GM12891 (cell line): ENCODE measurements around the gene ARMC5.
A peak's percentile ranks its signal among the peaks of the same experiment; 100 is the strongest.
"Not testable (repeated sequence)": the region's sequence is repeated elsewhere in the genome, so short reads cannot be mapped to it uniquely, and the experiment has no call there.

Experiments used
- DNase-seq: peaks from one replicate; pipeline ENCODE4 v3.0.0; 2011; ENCODE audit warnings: low spot score; ENCODE audit not compliant: insufficient read length
- FAIRE-seq: peaks from 2 replicates; lab custom pipeline; 2011; peaks lifted over from hg19 to GRCh38; lab: Jason Lieb, UNC
- PAX5 ChIP-seq: IDR thresholded peaks from 2 replicates; pipeline ENCODE4 v1.6.1; 2011; ENCODE audit warnings: low read length, moderate library complexity, mild to moderate bottlenecking; ENCODE audit not compliant: insufficient read depth, severe bottlenecking
- POLR2A ChIP-seq: IDR thresholded peaks from 2 replicates; pipeline ENCODE4 v1.6.1; 2011; ENCODE audit warnings: low read depth, low read length, control low read depth
- POLR2AphosphoS5 ChIP-seq: IDR thresholded peaks from 2 replicates; pipeline ENCODE4 v1.6.1; 2011; ENCODE audit warnings: low read depth, low read length, control low read depth
- POU2F2 ChIP-seq: IDR thresholded peaks from 2 replicates; pipeline ENCODE4 v1.6.1; 2011; ENCODE audit warnings: low read depth, mild to moderate bottlenecking, control low read depth, low read length, moderate library complexity
- SPI1 ChIP-seq: IDR thresholded peaks from 2 replicates; pipeline ENCODE4 v1.6.1; 2011; ENCODE audit warnings: low read depth, low read length, control low read depth
- TAF1 ChIP-seq: IDR thresholded peaks from 2 replicates; pipeline ENCODE4 v1.6.1; 2011; ENCODE audit warnings: low read depth, low read length, control low read depth

The ARMC5 gene

DNA sequence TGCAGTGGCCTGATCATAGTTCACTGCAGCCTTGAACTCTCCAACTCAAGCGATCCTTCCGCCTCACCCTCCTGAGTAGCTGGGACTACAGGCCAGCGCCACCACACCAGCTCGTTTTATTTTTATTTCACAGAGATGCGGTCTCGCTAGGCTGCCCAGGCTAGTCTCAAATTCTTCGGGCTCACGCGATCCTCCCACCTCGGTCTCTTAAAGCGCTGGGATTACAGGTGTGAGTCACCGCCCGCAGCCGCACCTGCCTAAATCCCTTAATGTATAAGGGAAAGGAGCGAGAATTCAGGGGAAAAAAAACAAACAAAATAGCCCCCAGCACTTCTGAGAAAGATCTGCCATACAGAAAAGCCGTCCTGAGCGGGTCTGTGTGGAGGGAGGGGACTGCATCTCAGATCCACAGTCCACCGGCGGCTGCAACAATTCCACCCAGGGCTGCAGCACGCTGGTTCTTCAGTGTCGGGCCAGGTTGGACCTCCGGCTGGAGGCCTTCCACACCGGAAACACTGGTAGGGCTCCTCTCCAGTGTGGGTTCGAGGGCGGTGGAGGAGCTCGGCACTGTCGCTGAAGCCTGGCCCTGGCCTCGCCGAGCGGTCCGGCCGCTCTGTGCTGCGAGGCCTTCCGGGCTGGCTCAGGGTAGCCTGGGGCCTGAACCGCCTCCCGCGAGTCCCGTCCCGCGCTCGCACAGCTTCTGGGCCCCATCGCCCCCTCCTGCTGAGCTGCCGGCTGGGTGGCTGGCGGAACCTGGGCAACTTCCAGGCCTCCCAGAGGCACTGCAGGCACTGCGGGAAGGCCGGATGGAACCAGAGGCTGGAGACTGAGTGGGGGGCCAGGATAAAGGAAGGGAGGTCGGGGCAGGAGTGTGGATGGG lies 23.7 kb upstream of the ARMC5 start:
- DNase-seq (no peak), FAIRE-seq (no peak)
- TF ChIP-seq POLR2AphosphoS5 (no peak), SPI1 (no peak), POU2F2 (no peak), TAF1 (no peak), POLR2A (no peak), PAX5 (no peak)

GRCh38 chr16:31436221-31437045 lies 22.9 kb upstream of the ARMC5 start:
- TF ChIP-seq POU2F2, result no peak
- no peak for TF ChIP-seq SPI1
- no peak for TF ChIP-seq PAX5
- TF ChIP-seq POLR2AphosphoS5, result no peak
- TF ChIP-seq POLR2A, result no peak
- no peak for TF ChIP-seq TAF1
- no peak for FAIRE-seq
- DNase-seq, result no peak

GRCh38 chr16:31438414-31438813 lies 20.9 kb upstream of the ARMC5 start:
- no peak for DNase-seq
- TF ChIP-seq POU2F2, result no peak
- TF ChIP-seq POLR2A, result no peak
- TF ChIP-seq SPI1, result no peak
- TF ChIP-seq PAX5, result no peak
- no peak for TF ChIP-seq TAF1
- TF ChIP-seq POLR2AphosphoS5, result no peak
- FAIRE-seq, result no peak

DNA sequence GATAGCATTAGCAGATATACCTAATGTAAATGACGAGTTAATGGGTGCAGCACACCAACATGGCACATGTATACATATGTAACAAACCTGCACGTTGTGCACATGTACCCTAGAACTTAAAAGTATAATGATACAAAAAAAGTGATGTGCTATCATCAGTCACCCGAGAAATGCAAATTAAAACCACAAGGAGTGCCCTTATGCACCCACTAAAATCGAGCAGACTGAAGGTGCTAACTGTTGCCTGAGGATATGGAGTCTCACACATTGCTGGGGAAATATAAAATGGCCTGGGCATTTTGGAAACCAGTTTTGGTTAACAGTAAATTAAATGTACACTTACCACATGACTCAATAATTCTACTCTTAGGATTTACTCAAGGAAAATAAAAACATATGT lies 20.3 kb upstream of the ARMC5 start:
- peak; percentile 85 for FAIRE-seq

GRCh38 chr16:31439519-31439918 lies 19.8 kb upstream of the ARMC5 start:
- peak; percentile 12; the same call in 1 of the 2 replicates for TF ChIP-seq SPI1
- no peak for TF ChIP-seq POLR2AphosphoS5
- TF ChIP-seq POLR2A, result no peak
- no peak for TF ChIP-seq PAX5
- FAIRE-seq (peak; percentile 38), DNase-seq (no peak)

More for the DNA sequence above, 20.3 kb upstream of the ARMC5 start:
- not testable (repeated sequence) for DNase-seq

GRCh38 chr16:31440516-31441184 lies 18.7 kb upstream of the ARMC5 start:
- TF ChIP-seq TAF1, result no peak
- no peak for TF ChIP-seq POLR2AphosphoS5
- TF ChIP-seq POLR2A, result no peak
- TF ChIP-seq POU2F2, result no peak
- TF ChIP-seq SPI1, result no peak
- no peak for TF ChIP-seq PAX5
- no peak for DNase-seq
- FAIRE-seq, result no peak

- no peak for DNase-seq
- no peak for TF ChIP-seq SPI1
- no peak for TF ChIP-seq PAX5
- no peak for TF ChIP-seq POLR2A
- TF ChIP-seq POLR2AphosphoS5, result no peak
- TF ChIP-seq TAF1, result no peak
- no peak for TF ChIP-seq POU2F2
- FAIRE-seq, result no peak
These were observed 17.3 kb upstream of the ARMC5 start for GRCh38 chr16:31441956-31442355.

DNA sequence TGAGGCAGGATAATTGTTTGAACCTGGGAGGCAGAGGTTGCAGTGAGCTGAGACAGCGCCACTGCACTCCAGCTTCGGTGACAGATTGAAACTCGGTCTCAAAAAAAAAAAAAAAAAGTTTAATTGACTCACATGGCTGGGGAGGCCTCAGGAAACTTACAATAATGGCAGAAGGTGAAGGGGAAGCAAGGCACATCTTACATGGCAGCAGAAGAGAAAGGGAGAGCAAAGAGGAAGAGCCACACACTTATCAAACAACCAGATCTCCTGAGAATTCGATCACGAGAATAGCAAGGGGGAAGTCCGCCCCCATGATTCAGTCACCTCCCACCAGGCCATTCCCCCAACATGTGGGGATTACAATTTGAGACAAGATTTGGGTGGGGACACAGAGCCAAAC lies 13.4 kb upstream of the ARMC5 start:
- not testable (repeated sequence) for DNase-seq, FAIRE-seq

GRCh38 chr16:31451201-31451600 lies 8.1 kb upstream of the ARMC5 start:
- no peak for DNase-seq
- FAIRE-seq, result no peak
- TF ChIP-seq PAX5 (no peak), POLR2AphosphoS5 (no peak), POU2F2 (no peak), TAF1 (no peak)

DNA sequence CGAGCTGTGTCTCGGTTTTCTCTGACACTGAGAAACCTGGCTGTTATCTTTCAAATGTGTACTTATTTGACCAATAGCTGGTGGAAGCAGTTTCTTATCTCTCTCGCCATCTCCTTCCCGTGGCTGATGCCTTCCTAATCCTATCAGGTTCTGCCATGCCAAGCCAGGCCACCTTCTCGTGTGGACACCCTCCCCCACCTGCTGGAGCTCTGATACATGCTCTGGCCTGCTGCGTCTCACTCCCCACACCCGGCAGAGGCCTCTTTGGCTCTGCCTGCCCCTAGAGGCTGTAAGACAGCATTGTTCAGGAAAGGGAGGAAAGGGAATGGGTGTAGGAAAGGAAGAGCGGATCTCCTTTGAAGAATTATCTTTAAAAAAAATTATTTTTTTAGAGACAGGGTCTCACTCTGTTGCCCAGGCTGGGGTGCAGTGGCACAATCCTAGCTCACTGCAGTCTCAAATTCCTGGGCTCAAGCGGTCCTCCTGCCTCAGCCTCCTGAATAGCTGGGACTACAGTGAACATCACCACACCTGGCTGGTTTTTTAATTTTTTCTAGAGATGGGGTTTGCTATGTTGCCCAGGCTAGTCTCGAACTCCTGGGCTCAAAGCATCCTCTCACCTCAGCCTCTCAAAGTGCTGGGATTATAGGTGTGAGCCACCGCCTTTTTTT lies 7.5 kb upstream of the ARMC5 start:
- TF ChIP-seq POLR2AphosphoS5 (no peak), PAX5 (no peak), POU2F2 (no peak), TAF1 (no peak), SPI1 (no peak), POLR2A (no peak)
- DNase-seq (no peak), FAIRE-seq (no peak)
